ENCODE measurements around the gene KCNMA1. TPM values are rescaled to one million over a fixed set of nuclear protein-coding genes. Genes with fewer than 3 reads are reported as not detected.

KCNMA1 gene
- total RNA-seq, 4 donors from 2014 or later, result 68.4 to 170 (median 119) TPM

GRCh38 chr10:76830218-76830617, 807.4 kb downstream of the KCNMA1 start:
- no peaks in the 10 kb centered on the region for H3K4me1 ChIP-seq
- 60 to 63% methylated on average over 1 of the region's 1 CpG for WGBS, 2 donors (ENCODE audit: low coverage in 1 of 2)
- H3K36me3 ChIP-seq, result no peaks in the 10 kb centered on the region
- no peak overlapping the region for H3K27ac ChIP-seq
- no peak for DNase-seq
- no peak overlapping the region for H3K4me3 ChIP-seq
- in situ Hi-C loops (cut with MboI; ENCODE audit: low pct_ligation_motif_present in 1 of 4, low pct_unique_long_range_greater_than_20kb in 1 of 4, low sequenced_read_pairs in 3 of 4), result no loop called here
- H3K9me3 ChIP-seq, result no peaks in the 10 kb centered on the region
- H3K27me3 ChIP-seq, result no peaks in the 10 kb centered on the region
- intact Hi-C loops (cut with DNase I; ENCODE audit: low total_unique reads), result no loop called here
- TF ChIP-seq POLR2A (IDR thresholded peaks at IDR 0.05) (no peak), POLR2AphosphoS5 (IDR thresholded peaks at IDR 0.05) (no peak), CTCF (IDR thresholded peaks at IDR 0.05) (no peak), EP300 (IDR thresholded peaks at IDR 0.05; ENCODE audit: low read depth) (no peak)

- intact Hi-C loops (cut with DNase I; ENCODE audit: low total_unique reads) (no loop called here), in situ Hi-C loops (cut with MboI; ENCODE audit: low pct_ligation_motif_present in 1 of 4, low pct_unique_long_range_greater_than_20kb in 1 of 4, low sequenced_read_pairs in 3 of 4) (no loop called here)
- TF ChIP-seq EP300 (IDR thresholded peaks at IDR 0.05; ENCODE audit: low read depth) (no peak), POLR2A (IDR thresholded peaks at IDR 0.05) (no peak), POLR2AphosphoS5 (IDR thresholded peaks at IDR 0.05) (no peak), CTCF (IDR thresholded peaks at IDR 0.05) (no peak)
- no peak overlapping the region for H3K4me3 ChIP-seq
- no peak for DNase-seq
- no peaks in the 10 kb centered on the region for H3K9me3 ChIP-seq
- H3K36me3 ChIP-seq, result no peaks in the 10 kb centered on the region
- 66 to 90% methylated on average over 1 to 2 of the region's 2 CpGs for WGBS, 2 donors (ENCODE audit: low coverage in 1 of 2)
- H3K4me1 ChIP-seq, result no peaks in the 10 kb centered on the region
- H3K27ac ChIP-seq, result no peak overlapping the region
- H3K27me3 ChIP-seq, result no peaks in the 10 kb centered on the region
Observed at GRCh38 chr10:76829724-76830123, 807.9 kb downstream of the KCNMA1 start.

Small RNA genes within 50 kb of the gene (small RNA-seq; reads per million reads assigned to genes)
- gene ATP5MC1P8 (0 reads per million in 4 donors), gene COX6CP15 (0 reads per million in 4 donors), gene RF00322 (0 reads per million in 4 donors), gene RNA5SP321 (0 reads per million in 4 donors)
